DOHH2 (cell line): ENCODE results near the gene NCR2.

ENCODE experiments used
- H3F3A ChIP-seq: fragments of 200-600 bp; sonication (generic), shearing (Covaris generic); 2 replicates; pipeline ENCODE4 v1.6.0; 2016; ENCODE audit warnings: antibody characterized with exemption, mild to moderate bottlenecking; ENCODE audit not compliant: control insufficient read depth, insufficient read depth
- H3K27ac ChIP-seq: fragments of 200-600 bp; sonication (generic); 2 replicates; pipeline ENCODE4 v1.5.1; 2014; ENCODE audit warnings: low read depth, mild to moderate bottlenecking, low read length, moderate library complexity
- H3K27me3 ChIP-seq: fragments of 200-600 bp; sonication (generic); 2 replicates; pipeline ENCODE4 v1.6.1; 2014; ENCODE audit warnings: mild to moderate bottlenecking, low read length, mixed read lengths; ENCODE audit not compliant: control insufficient read depth
- H3K36me3 ChIP-seq: fragments of 200-600 bp; sonication (generic); 2 replicates; pipeline ENCODE4 v1.6.1; 2014; ENCODE audit warnings: mild to moderate bottlenecking, low read length, moderate library complexity, mixed read lengths; ENCODE audit not compliant: control insufficient read depth
- H3K4me1 ChIP-seq: fragments of 200-600 bp; sonication (generic); 2 replicates; pipeline ENCODE4 v1.6.1; 2014; ENCODE audit warnings: mild to moderate bottlenecking, low read length, mixed read lengths; ENCODE audit not compliant: control insufficient read depth
- H3K4me2 ChIP-seq: fragments of 200-600 bp; sonication (generic); 2 replicates; pipeline ENCODE4 v1.6.0; 2014; ENCODE audit warnings: mild to moderate bottlenecking, low read length, moderate library complexity
- H3K4me3 ChIP-seq: fragments of 200-600 bp; sonication (generic); 2 replicates; pipeline ENCODE4 v1.5.1; 2014; ENCODE audit warnings: mild to moderate bottlenecking, low read length, mixed read lengths
- H3K79me2 ChIP-seq: fragments of 200-600 bp; sonication (generic); 2 replicates; pipeline ENCODE4 v1.6.1; 2014; ENCODE audit warnings: mild to moderate bottlenecking, low read length, mixed read lengths; ENCODE audit not compliant: control insufficient read depth
- H3K9me2 ChIP-seq: fragments of 200-600 bp; sonication (generic); replicated peaks from 2 replicates; pipeline ENCODE4 v1.6.1; 2014; ENCODE audit warnings: mild to moderate bottlenecking, low read length, mixed read lengths; ENCODE audit not compliant: control insufficient read depth
- H3K9me3 ChIP-seq: fragments of 200-600 bp; sonication (generic); 2 replicates; pipeline ENCODE4 v1.6.1; 2014; ENCODE audit warnings: antibody characterized with exemption, low read length, mixed read lengths; ENCODE audit not compliant: control insufficient read depth, insufficient read depth
- H4K20me1 ChIP-seq: fragments of 200-600 bp; sonication (generic); 2 replicates; pipeline ENCODE4 v1.6.0; 2014; ENCODE audit warnings: low read depth, mild to moderate bottlenecking, antibody characterized with exemption, low read length, moderate library complexity; ENCODE audit not compliant: control insufficient read depth, insufficient read depth
- CTCF ChIP-seq: fragments of 200-600 bp; sonication (generic); IDR thresholded peaks from one replicate; pipeline ENCODE4 v1.5.1; 2014; ENCODE audit warnings: antibody characterized with exemption, mild to moderate bottlenecking, low read depth, low read length; ENCODE audit not compliant: poor library complexity, severe bottlenecking
- EZH2phosphoT487 ChIP-seq: fragments of 200-600 bp; sonication (generic); IDR thresholded peaks from 2 replicates; pipeline ENCODE4 v1.6.1; 2017; ENCODE audit warnings: borderline replicate concordance, mild to moderate bottlenecking, antibody characterized with exemption, low read length, moderate library complexity, mixed read lengths

NCR2 gene

GRCh38 chr6:41318261-41318653 is 17.2 kb upstream of the NCR2 start:
- peak overlapping the region; percentile 52 for H3K4me3 ChIP-seq

GRCh38 chr6:41318654-41319565 is 16.5 kb upstream of the NCR2 start:
- Histone ChIP-seq H3K27me3 (peaks cover 25% of the 10 kb centered on the region), H3K4me2 (peak overlapping the region; percentile 69), H3K4me1 (peaks cover 39% of the 10 kb centered on the region), H4K20me1 (no peaks in the 10 kb centered on the region), H3K27ac (no peak overlapping the region), H3K36me3 (no peaks in the 10 kb centered on the region), H3K79me2 (no peaks in the 10 kb centered on the region), H3K9me3 (no peaks in the 10 kb centered on the region), H3K9me2 (no peaks in the 10 kb centered on the region), H3K4me3 (peak overlapping the region; percentile 52), H3F3A (0 out of 2 replicates have a peak, but pooled peaks cover 4% of the 10 kb centered on the region)
- TF ChIP-seq EZH2phosphoT487 (no peak), CTCF (peak; percentile 99)

More at GRCh38 chr6:41318261-41318653, 17.2 kb upstream of the NCR2 start:
- Histone ChIP-seq H3K4me2 (peak overlapping the region; percentile 69), H3K36me3 (no peaks in the 10 kb centered on the region), H4K20me1 (no peaks in the 10 kb centered on the region), H3K9me2 (no peaks in the 10 kb centered on the region), H3K79me2 (no peaks in the 10 kb centered on the region), H3K27ac (no peak overlapping the region), H3K9me3 (no peaks in the 10 kb centered on the region), H3F3A (0 out of 2 replicates have a peak, but pooled peaks cover 4% of the 10 kb centered on the region), H3K4me1 (peaks cover 42% of the 10 kb centered on the region), H3K27me3 (peaks cover 21% of the 10 kb centered on the region)
- TF ChIP-seq EZH2phosphoT487 (no peak), CTCF (no peak)

GRCh38 chr6:41321183-41321582 is 14.2 kb upstream of the NCR2 start:
- Histone ChIP-seq H3F3A (0 out of 2 replicates have a peak, but pooled peaks cover 4% of the 10 kb centered on the region), H3K4me1 (peaks cover 21% of the 10 kb centered on the region), H3K36me3 (no peaks in the 10 kb centered on the region), H3K27me3 (peaks cover 25% of the 10 kb centered on the region), H3K4me2 (no peak overlapping the region), H4K20me1 (no peaks in the 10 kb centered on the region), H3K4me3 (no peak overlapping the region), H3K27ac (no peak overlapping the region), H3K9me3 (no peaks in the 10 kb centered on the region), H3K79me2 (no peaks in the 10 kb centered on the region), H3K9me2 (no peaks in the 10 kb centered on the region)
- TF ChIP-seq EZH2phosphoT487 = no peak
- no peak for TF ChIP-seq CTCF
